ENCODE results near the gene COX6A2.
A peak's percentile ranks its signal among the peaks of the same experiment; 100 is the strongest.

The COX6A2 gene

DNA sequence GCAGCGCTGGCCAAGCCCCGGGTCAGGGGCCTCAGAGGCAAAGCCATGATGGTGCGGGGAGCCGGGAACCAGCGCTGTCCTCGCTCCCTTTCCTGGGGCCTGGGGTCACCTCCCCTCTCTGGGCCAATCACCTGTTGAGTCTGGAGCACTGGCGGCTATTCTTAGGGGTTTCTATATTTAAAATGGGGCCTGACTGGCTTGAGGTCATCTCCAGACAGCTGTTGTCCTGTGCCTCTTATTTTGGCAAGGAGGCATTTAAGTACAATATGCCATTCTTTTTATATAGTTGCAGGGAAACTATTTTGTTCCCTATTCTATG, at the start of gene COX6A2:
COX6A2 (minus strand) TSS at position 82 of the 319 bp plus-strand sequence; CDS start at position 47, 35 bp downstream.
- no peak for DNase-seq (ENCODE audit: low read depth in 2 of 2)

DNA sequence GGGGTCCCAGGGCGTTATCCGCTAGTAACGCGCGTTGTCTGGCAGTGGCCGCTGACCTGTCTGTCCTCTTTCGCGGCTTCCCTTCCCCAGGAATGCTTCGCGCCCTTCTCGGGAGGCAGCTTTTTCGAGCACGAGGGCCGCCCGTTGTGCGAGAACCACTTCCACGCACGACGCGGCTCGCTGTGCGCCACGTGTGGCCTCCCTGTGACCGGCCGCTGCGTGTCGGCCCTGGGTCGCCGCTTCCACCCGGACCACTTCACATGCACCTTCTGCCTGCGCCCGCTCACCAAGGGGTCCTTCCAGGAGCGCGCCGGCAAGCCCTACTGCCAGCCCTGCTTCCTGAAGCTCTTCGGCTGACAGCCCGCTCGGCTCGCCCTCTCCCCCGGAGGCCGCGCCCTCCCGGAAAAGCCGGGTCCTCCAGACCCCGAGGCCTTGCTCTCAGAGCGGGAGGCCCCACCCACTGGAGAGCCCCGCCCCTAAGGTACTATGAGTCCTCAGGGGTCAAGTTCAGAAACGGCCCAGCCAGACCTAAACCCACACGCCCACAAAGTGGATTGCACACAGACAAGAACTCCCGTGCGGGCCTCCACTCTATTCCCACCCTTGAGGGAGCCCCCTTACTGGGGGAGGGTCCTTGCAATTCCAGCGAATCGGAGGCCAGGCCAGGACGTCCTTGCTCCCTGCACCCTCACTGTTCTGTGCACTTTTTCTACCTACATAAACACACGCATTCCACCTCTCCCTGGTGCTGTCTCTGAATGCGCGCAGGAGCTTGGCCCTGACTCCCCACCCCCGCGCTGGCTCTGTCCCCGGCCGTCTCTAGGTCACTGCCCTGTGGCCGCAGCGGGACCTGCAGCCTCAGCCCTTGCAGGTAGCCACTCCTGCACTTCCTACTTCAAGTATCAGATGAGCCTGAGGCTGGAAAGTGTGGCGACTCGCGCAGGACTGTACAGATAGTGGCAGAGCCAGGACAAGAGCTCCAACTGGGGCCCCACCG, 49.4 kb upstream of the COX6A2 start:
- no peak for DNase-seq (ENCODE audit: low read depth in 2 of 2)

DNA sequence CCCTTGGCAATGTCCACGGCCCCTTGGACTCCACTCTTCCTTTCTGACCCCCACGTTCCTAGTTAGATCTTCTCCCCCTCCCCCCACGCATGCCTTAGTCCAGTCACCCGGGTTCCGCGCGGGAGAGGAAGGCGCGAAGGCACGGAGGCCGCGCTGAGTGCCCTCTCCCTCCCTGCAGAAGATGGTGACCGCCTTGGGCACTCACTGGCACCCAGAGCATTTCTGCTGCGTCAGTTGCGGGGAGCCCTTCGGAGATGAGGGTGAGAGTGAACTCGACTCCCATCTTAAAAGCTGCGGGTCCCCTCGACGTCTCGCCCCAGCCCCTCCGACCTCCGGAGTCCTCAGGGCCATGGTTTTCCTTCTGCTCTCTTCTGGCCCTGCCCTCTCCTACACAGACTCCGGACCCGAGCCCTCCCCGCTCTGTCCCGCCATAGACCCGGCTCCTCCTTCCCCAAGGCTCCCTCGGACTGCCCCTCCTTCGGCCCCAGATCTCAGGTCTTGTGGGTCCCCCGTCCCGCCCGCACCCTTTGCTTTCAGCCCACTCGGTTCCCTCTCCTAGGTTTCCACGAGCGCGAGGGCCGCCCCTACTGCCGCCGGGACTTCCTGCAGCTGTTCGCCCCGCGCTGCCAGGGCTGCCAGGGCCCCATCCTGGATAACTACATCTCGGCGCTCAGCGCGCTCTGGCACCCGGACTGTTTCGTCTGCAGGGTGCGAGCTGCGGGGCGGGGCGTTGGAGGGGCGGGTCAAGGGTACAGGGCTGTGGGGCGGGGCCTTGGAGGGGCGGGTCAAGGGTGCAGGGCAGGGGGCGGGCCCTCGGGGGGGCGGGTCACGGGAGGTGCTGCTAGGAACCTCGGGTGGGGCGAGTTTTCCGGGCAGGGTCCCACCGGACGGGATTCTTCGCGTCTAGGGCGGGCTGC, 48.4 kb upstream of the COX6A2 start:
- DNase-seq (ENCODE audit: low read depth in 2 of 2), result no peak

DNA sequence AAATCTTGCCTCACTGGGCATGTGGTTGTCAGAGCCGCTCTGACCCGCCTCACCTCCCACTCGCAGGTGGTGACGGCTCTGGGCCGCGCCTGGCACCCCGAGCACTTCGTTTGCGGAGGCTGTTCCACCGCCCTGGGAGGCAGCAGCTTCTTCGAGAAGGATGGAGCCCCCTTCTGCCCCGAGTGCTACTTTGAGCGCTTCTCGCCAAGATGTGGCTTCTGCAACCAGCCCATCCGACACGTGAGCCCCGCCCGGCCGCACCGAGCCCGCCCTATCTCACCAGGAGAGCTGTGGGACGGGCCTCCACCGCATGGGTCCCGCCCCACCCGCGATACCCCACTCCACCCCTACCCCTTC, 47.8 kb upstream of the COX6A2 start:
- no peak for DNase-seq (ENCODE audit: low read depth in 2 of 2)

DNA sequence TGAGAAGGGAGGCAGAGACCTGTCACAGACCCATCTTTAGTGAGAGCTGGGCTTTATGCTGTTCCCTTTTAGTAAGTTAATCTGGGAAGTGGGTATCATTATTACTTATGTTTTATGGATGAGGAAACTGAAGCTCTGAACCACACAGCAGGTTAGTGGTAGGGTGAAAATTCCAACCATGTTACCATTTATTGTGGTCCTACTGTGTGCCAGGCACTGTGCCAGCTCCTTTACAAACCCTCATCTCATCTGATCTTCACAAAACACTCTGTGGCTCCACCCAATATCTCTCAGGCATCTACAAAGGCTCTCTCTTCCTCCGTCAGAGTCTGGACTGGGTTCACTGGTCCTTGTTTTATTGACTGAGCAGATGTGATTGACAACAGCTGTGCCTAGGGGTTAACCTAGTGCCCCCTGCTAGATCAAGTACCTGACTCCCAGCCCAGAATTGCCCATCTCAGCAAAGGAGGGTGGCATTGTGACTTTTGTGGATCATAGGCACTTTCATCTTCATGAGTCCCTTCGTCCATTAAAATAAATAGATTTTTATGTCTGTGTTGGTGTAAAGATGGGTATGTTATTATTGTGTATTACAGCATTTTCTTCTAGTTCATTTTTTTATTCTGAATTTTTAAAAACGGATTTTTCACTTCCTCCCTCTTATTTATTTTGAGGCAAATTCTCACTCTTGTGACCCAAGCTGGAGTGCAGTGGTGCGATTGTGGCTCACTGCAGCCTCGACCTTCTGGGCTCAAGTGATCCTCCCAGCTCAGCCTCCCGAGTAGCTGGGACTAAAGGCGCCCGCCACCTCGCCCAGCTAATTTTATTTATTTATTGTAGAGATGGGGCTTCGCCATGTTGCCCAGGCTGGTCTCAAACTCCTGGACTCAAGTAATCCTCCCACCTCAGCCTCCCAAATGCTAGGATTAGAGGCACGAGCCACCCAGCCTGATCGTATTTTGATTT, 46.9 kb upstream of the COX6A2 start:
- no peak for DNase-seq (ENCODE audit: low read depth in 2 of 2)

DNA sequence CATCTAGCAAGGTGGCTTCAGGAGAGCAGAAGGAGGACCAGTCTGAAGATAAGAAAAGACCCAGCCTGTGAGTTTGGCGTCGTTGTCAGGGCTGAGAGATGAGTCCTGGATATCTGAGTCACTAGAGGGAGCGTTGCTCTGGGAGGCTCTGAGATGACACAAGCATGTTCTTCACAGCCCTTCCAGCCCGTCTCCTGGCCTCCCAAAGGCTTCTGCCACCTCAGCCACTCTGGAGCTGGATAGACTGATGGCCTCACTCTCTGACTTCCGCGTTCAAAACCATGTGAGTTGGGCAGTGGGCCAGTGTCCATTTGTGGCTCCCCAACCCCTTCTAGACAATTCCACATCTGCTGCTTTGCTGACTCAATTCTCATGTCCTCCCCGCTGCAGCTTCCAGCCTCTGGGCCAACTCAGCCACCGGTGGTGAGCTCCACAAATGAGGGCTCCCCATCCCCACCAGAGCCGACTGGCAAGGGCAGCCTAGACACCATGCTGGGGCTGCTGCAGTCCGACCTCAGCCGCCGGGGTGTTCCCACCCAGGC, 46.1 kb upstream of the COX6A2 start:
- DNase-seq (ENCODE audit: low read depth in 2 of 2), result no peak

DNA sequence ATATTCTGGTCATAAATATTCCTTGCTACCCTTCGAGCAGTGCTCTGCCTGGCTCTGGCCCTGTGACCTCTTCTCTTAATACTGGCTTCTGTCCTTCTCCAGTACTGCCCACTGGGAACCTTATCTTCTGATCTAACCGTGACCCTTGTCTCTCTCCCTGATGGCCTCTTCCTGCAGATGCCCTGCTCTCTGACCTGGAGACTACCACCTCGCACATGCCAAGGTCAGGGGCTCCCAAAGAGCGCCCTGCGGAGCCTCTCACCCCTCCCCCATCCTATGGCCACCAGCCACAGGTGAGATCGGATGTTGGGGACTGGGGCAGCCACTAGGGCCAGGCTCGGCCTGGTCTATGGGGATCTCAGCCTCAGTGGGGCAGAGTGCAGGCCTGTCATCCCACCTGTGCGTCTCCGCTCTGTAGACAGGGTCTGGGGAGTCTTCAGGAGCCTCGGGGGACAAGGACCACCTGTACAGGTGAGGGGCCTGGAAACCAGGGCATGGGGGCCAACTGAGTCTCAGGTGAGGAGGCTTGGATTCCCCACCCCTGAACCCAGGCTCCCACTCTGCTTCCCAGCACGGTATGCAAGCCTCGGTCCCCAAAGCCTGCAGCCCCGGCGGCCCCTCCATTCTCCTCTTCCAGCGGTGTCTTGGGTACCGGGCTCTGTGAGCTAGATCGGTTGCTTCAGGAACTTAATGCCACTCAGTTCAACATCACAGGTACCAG, 45.3 kb upstream of the COX6A2 start:
- no peak for DNase-seq (ENCODE audit: low read depth in 2 of 2)

DNA sequence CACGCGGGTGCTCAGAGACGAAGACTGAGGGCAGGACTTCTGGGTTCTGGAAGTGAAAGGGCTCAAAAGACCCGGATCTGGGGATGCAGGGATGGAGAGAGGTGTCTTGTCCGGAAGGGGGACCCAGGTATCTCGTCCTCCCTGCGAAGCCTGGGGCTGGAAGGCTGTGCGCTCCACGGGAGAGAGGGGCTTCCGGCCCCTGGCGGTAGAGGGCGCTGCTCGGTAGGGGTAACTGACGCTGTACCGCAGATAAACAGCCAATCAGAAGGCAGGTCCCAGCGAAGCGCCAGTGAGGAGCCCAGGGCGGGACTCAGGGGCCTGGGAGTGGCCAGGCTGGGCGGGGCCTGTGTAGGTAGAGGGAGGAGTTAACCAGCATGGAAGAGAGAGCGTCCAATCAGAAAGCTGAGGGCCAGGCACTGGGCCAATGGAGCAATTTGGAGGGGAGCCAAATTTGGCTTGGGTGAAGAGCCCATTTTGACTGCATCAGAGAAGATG, 44.6 kb upstream of the COX6A2 start:
- DNase-seq (ENCODE audit: low read depth in 2 of 2), result peak; percentile 87

DNA sequence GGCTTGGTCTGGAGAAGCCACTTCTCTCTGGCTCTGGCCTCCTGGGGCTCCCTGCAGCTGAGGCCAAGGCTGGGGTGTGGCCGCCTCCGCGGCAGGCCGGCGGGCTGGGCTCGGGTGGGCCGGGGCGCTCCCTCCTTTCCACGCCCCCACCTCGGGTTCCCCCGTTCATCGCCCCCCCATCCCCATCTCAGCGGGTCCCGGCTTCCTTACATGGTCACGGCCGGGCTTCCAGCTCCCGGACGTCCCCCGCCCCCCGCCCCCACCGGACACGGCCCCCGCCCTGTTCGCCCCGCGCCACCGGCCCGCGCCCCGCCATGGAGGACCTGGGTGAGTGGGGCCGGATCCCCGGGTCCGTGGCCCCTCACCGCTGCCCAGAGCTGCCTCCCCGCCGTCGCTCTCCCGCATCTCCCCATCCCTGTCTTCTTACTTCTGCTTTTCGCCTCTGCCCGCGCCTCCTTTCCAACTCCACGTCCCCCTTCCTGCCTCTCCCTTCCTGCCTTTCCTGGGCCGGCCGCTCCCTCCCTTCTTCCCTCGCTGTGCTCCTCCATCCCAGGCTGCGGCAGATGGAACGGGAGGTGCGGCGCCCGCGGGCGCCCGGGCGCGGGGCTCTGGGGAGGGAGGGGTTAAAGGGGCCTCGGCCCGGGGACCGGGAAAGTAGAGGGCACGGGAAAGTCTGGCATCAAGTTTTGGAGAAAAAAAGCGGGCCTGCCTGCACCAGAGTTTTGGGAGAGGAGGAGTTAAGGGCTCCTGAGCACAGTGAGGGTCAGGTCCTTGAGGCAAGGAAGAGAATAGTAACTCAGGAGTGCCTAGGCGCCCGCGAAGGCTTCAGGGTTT, 43.9 kb upstream of the COX6A2 start, which contains the start of gene TGFB1I1:
TGFB1I1 (plus strand) TSS at position 278 of the 834 bp plus-strand sequence; CDS start at position 315, 37 bp downstream.
- DNase-seq (ENCODE audit: low read depth in 2 of 2), result peak; percentile 80 to 84

DNA sequence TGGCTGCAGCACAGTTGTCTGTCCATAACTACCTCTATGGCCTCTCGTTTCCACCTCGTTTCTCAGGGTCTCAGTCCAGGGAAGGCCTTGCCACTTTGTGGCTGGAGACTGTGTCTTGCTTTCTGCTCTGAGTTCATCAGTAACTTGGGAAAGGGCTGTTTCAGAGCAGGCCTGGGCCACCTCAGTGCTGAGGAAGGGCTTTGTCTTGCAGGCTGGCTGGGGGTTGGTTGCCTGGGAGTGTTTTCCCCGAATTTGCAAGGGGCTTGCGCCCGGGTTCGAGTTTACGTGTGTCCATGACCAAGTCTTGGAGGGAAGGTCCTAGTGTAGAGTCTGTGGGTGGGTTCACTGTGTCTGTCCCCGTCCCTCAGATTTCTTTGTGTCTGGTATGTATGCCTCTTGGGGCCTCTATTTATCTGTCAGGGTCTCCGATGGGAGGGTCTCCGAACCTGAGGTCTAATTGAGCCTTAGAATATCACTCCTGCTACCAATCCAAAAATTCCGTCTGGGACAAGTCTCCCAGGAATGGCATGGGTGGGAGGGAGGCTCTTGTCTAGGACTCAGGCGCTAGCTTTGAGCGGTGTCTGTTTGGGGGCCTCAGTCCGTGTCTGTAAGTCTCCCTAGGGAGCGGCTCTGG, 43.2 kb upstream of the COX6A2 start:
- DNase-seq (ENCODE audit: low read depth in 2 of 2), result no peak

DNA sequence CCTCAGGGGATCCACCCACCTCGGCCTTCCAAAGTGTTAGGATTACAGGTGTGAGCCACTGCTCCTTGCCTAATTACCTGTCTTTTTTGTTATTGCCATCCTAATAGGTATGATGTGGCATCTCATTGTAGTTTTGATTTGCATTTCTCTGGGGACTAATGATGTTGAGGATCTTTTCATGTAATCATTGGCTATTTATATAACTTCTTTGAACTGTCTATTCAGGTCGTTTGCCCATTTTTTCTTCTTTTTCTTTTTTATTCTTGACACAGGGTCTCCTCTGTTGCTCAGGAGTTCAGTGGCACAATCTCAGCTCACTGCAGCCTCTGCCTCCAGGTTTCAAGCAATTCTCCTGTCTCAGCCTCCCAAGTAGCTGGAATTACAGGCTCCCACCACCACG, 42.5 kb upstream of the COX6A2 start:
- no peak for DNase-seq (ENCODE audit: low read depth in 2 of 2)

DNA sequence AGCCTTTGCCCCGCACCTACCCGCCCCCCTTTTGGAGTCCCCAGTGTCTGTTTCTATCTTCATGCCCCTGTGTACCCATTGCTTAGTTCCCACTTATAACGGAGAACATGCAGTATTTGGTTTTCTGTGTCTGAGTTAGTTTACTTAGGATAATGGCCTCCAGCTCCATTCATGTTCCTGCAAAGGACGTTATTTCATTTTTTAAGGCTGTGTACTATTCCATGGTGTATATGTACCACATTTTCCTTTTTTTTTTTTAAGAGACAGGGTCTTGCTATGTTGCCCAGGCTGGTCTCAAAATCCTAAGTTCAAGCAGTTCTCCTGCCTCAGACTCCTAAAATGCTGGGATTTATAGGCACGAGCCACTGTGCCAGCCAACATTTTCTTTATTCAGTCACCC, 39.7 kb upstream of the COX6A2 start:
- no peak for DNase-seq (ENCODE audit: low read depth in 2 of 2)

DNA sequence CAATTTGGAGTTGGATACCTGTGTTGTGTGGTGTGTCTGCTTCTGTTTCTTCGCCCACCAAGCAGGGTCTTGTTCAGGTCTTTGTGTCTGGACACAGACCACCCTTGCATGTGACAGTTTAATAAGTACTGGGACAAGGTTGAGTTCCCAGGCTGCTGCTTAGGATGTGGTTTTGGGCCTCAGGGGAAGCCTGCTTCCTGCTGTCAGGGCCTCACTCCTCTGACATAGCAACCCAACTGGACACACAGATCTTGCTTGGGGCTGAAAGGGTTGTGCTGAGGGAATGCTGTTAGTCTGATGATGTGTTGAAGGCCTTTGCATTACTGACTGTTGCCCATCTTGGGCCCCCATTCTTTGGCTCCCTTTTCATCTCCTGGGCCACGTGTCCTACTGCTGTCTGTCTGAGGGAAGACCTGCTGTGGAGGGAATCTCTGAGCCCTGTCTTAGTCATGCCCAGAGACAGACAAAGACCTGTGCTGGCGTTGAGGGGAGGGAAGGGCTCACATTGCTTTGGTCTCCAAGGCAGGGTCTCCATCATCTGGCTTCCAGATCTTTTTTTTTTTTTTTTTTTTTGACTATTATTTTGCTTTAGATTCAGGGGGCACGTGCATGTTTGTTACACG, 39.1 kb upstream of the COX6A2 start:
- DNase-seq (ENCODE audit: low read depth in 2 of 2), result no peak

DNA sequence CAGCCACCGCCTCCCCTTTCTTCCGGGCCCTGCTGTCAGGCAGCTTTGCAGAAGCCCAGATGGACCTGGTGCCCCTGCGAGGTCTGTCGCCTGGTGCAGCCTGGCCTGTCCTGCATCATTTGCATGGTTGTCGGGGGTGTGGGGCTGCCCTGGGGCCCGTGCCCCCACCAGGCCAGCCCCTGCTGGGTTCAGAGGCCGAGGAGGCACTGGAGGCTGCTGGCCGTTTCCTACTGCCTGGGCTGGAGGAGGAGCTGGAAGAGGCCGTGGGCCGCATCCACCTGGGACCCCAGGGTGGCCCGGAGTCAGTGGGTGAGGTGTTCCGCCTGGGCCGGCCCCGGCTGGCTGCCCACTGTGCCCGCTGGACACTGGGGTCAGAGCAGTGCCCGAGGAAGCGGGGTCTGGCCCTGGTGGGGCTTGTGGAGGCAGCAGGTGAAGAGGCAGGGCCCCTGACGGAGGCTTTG, 38.3 kb upstream of the COX6A2 start:
- no peak for DNase-seq (ENCODE audit: low read depth in 2 of 2)

DNA sequence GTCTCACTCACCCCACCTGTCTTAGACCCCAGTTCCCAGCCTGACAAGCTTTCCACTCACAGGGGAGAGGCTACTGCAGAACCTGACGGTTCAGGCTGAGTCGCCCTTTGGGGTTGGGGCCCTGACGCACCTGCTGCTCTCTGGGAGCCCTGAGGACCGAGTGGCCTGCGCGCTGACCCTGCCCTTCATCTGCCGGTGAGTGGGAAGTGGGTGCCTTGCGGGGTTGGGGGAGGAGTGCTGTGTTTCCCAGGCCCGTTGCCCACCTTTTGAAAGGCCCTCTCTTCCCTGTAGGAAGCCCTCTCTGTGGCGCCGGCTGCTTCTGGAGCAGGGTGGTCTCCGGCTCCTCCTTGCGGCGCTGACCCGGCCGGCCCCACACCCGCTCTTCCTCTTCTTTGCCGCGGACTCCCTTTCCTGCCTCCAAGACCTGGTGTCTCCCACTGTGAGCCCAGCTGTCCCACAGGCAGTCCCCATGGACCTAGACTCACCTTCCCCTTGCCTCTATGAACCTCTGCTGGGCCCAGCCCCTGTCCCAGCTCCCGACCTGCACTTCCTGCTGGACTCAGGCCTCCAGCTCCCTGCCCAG, 37.7 kb upstream of the COX6A2 start:
- no peak for DNase-seq (ENCODE audit: low read depth in 2 of 2)

DNA sequence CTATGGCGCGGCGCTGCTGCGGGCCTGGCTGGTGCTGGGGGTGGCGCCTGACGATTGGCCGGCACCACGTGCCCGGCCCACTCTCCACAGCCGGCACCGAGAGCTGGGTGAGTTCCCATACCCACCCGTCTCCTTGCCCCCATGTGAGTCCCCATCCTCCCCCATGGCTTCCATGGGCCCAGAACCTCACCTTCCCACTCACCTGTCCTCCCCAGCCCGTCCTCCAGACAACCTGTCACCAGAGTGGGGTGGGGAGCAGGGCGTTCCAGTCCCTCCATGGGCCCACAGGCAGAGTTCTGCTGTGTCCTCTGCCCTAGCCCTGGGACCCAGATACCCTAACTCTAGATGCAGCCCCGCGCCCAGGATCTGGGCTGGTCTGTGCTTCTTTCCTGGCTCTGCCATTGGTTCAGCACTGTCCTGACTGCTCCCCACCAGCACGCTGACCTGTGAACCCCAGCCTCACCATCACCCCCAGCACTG, 36.7 kb upstream of the COX6A2 start:
- DNase-seq (ENCODE audit: low read depth in 2 of 2), result no peak

DNA sequence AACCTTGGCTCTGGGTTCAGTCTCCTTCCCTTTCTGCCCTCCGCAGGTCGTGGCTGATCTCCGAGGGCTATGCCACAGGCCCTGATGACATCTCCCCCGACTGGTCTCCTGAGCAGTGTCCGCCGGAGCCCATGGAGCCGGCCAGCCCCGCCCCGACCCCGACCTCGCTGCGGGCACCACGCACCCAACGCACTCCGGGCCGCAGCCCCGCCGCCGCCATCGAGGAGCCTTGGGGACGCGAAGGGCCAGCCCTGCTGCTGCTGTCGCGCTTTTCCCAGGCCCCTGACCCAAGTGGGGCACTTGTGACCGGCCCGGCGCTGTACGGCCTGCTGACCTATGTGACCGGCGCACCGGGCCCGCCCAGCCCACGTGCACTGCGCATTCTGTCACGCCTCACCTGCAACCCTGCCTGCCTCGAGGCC, 36.2 kb upstream of the COX6A2 start:
- no peak for DNase-seq (ENCODE audit: low read depth in 2 of 2)
